ENCODE measurements around the gene SLC37A3. TPM values are rescaled to one million over a fixed set of nuclear protein-coding genes. Genes with fewer than 3 reads are reported as not detected.

Gene SLC37A3
- total RNA-seq, 4 donors from 2014 or later = 71.9 to 123 (median 86.9) TPM

GRCh38 chr7:140330595-140330994 lies 67.7 kb downstream of the SLC37A3 start:
- TF ChIP-seq CTCF (IDR thresholded peaks at IDR 0.05) (no peak), POLR2A (IDR thresholded peaks at IDR 0.05) (no peak)
- 74 to 84% methylated on average over 3 of the region's 3 CpGs for WGBS, 2 donors
- H3K4me3 ChIP-seq (replicated peaks in 1 of 3) = no peak overlapping the region
- peak overlapping the region in 1 of 3 donors; percentile 53 for H3K27ac ChIP-seq
- H3K36me3 ChIP-seq = peaks cover 9 to 10% of the 10 kb centered on the region in 2 donors
- intact Hi-C loops (cut with DNase I) = no loop called here
- H3K9me3 ChIP-seq = no peaks in the 10 kb centered on the region
- H3K4me1 ChIP-seq = peaks cover 5 to 18% of the 10 kb centered on the region in 2 donors
- H3K27me3 ChIP-seq = no peaks in the 10 kb centered on the region
- DNase-seq = no peak

- Histone ChIP-seq H3K4me1 (peaks cover 5 to 18% of the 10 kb centered on the region in 2 donors), H3K27ac (peak overlapping the region; percentile 6 to 53 (median 36)), H3K4me3 (replicated peaks in 1 of 3) (no peak overlapping the region), H3K27me3 (no peaks in the 10 kb centered on the region), H3K36me3 (peaks cover 6 to 10% of the 10 kb centered on the region in 2 donors), H3K9me3 (no peaks in the 10 kb centered on the region)
- 54 to 67% methylated on average over 13 of the region's 13 CpGs for WGBS, 2 donors
- peak; percentile 76 to 80 for DNase-seq
- no peak for TF ChIP-seq CTCF (IDR thresholded peaks at IDR 0.05)
- TF ChIP-seq POLR2A (IDR thresholded peaks at IDR 0.05) = no peak
- intact Hi-C loops (cut with DNase I) = no loop called here
Observed at GRCh38 chr7:140330128-140330527, 68.2 kb downstream of the SLC37A3 start.

- TF ChIP-seq CTCF (IDR thresholded peaks at IDR 0.05) (no peak), POLR2A (IDR thresholded peaks at IDR 0.05) (no peak)
- Histone ChIP-seq H3K4me3 (replicated peaks in 1 of 3) (no peak overlapping the region), H3K4me1 (peaks cover 5 to 18% of the 10 kb centered on the region in 2 donors), H3K27me3 (no peaks in the 10 kb centered on the region), H3K36me3 (no peaks in the 10 kb centered on the region), H3K9me3 (no peaks in the 10 kb centered on the region), H3K27ac (no peak overlapping the region)
- 76 to 77% methylated on average over 7 of the region's 7 CpGs for WGBS, 2 donors
- intact Hi-C loops (cut with DNase I) = loop anchor here (5.0 kb wide), 1 partner anchor 150 kb away; the partner anchor contains the start of gene KDM7A
- no peak for DNase-seq
Observed at GRCh38 chr7:140327261-140327661, 71.1 kb downstream of the SLC37A3 start.

GRCh38 chr7:140326116-140326928 lies 72.0 kb downstream of the SLC37A3 start:
- H3K9me3 ChIP-seq = no peaks in the 10 kb centered on the region
- DNase-seq = peak; percentile 75 to 82
- no peaks in the 10 kb centered on the region for H3K36me3 ChIP-seq
- intact Hi-C loops (cut with DNase I) = loop anchor here (5.0 kb wide), 1 partner anchor 149 kb away; the partner anchor contains the start of gene KDM7A
- no peaks in the 10 kb centered on the region for H3K27me3 ChIP-seq
- H3K27ac ChIP-seq = no peak overlapping the region
- WGBS, 2 donors = 23 to 30% methylated on average over 16 of the region's 16 CpGs
- no peak overlapping the region for H3K4me3 ChIP-seq (replicated peaks in 1 of 3)
- TF ChIP-seq CTCF (IDR thresholded peaks at IDR 0.05) (peak in 5 of 6 experiments; percentile 64 to 88 (median 75)), POLR2A (IDR thresholded peaks at IDR 0.05) (no peak)
- peaks cover 5 to 18% of the 10 kb centered on the region in 2 donors for H3K4me1 ChIP-seq

GRCh38 chr7:140325600-140325999 lies 72.7 kb downstream of the SLC37A3 start:
- no peaks in the 10 kb centered on the region for H3K36me3 ChIP-seq
- H3K27me3 ChIP-seq = no peaks in the 10 kb centered on the region
- no peak for DNase-seq
- H3K4me1 ChIP-seq = peaks cover 5 to 18% of the 10 kb centered on the region in 2 donors
- intact Hi-C loops (cut with DNase I) = loop anchor here (5.0 kb wide), 1 partner anchor 148 kb away; the partner anchor contains the start of gene KDM7A
- TF ChIP-seq POLR2A (IDR thresholded peaks at IDR 0.05) (no peak), CTCF (IDR thresholded peaks at IDR 0.05) (no peak)
- no peaks in the 10 kb centered on the region for H3K9me3 ChIP-seq
- H3K4me3 ChIP-seq (replicated peaks in 1 of 3) = no peak overlapping the region
- no peak overlapping the region for H3K27ac ChIP-seq
- 71 to 80% methylated on average over 8 of the region's 8 CpGs for WGBS, 2 donors
